OCI-LY1 (cell line): ENCODE measurements around the gene TAX1BP3.

Experiments
- H2AFZ ChIP-seq: fragments of 200-600 bp; sonication (generic), shearing (Covaris generic); 2 replicates; pipeline ENCODE4 v1.6.0; 2014; ENCODE audit warnings: antibody characterized with exemption, mild to moderate bottlenecking, low read length
- H3F3A ChIP-seq: fragments of 200-600 bp; sonication (generic), shearing (Covaris generic); 2 replicates; pipeline ENCODE4 v1.6.0; 2014; ENCODE audit warnings: mild to moderate bottlenecking, antibody characterized with exemption, low read length, moderate library complexity; ENCODE audit not compliant: insufficient read depth
- H3K27ac ChIP-seq: fragments of 200-600 bp; sonication (generic); 2 replicates; pipeline ENCODE4 v1.5.1; 2014; ENCODE audit warnings: low read length, mixed run types, mild to moderate bottlenecking, low read depth; ENCODE audit not compliant: poor library complexity, severe bottlenecking
- H3K27me3 ChIP-seq: fragments of 200-600 bp; sonication (generic); 2 replicates; pipeline ENCODE4 v1.6.0; 2014; ENCODE audit warnings: antibody characterized with exemption, mild to moderate bottlenecking, low read length, moderate library complexity; ENCODE audit not compliant: insufficient read depth
- H3K36me3 ChIP-seq: fragments of 200-600 bp; sonication (generic); 2 replicates; pipeline ENCODE4 v1.6.1; 2014; ENCODE audit warnings: mild to moderate bottlenecking, antibody characterized with exemption, low read length, moderate library complexity, mixed read lengths; ENCODE audit not compliant: insufficient read depth
- H3K4me1 ChIP-seq: fragments of 200-600 bp; sonication (generic); 2 replicates; pipeline ENCODE4 v1.5.1; 2014; ENCODE audit warnings: mild to moderate bottlenecking, low read length, moderate library complexity; ENCODE audit not compliant: insufficient read depth, severe bottlenecking
- H3K4me2 ChIP-seq: fragments of 200-600 bp; sonication (generic), shearing (Covaris generic); 2 replicates; pipeline ENCODE4 v1.6.1; 2014; ENCODE audit warnings: low read length
- H3K4me3 ChIP-seq: fragments of 200-600 bp; sonication (generic); 2 replicates; pipeline ENCODE4 v1.5.1; 2014; ENCODE audit warnings: low read length, low read depth, mild to moderate bottlenecking, mixed read lengths; ENCODE audit not compliant: poor library complexity, severe bottlenecking
- H3K79me2 ChIP-seq: fragments of 200-600 bp; shearing (Covaris generic); 2 replicates; pipeline ENCODE4 v1.6.1; 2016; ENCODE audit warnings: mixed run types, low read length, mixed read lengths; ENCODE audit not compliant: insufficient read depth
- H3K9ac ChIP-seq: fragments of 200-600 bp; sonication (generic), shearing (Covaris generic); 2 replicates; pipeline ENCODE4 v1.6.1; 2014; ENCODE audit warnings: mild to moderate bottlenecking, low read length, mixed read lengths
- H3K9me2 ChIP-seq: fragments of 200-600 bp; sonication (generic), shearing (Covaris generic); 2 replicates; pipeline ENCODE4 v1.6.1; 2014; ENCODE audit warnings: low read depth, mild to moderate bottlenecking, low read length, mixed read lengths
- H3K9me3 ChIP-seq: fragments of 200-600 bp; shearing (Covaris generic); 2 replicates; pipeline ENCODE4 v1.6.1; 2014; ENCODE audit warnings: low read length, mixed read lengths
- H4K20me1 ChIP-seq: fragments of 200-600 bp; sonication (generic), shearing (Covaris generic); 2 replicates; pipeline ENCODE4 v1.6.0; 2016; ENCODE audit warnings: mild to moderate bottlenecking, low read length; ENCODE audit not compliant: insufficient read depth
- CTCF ChIP-seq: fragments of 200-600 bp; sonication (generic), shearing (Covaris generic); IDR thresholded peaks from 2 replicates; pipeline ENCODE4 v1.5.1; 2017; ENCODE audit warnings: mild to moderate bottlenecking, antibody characterized with exemption, low read length, moderate library complexity, mixed read lengths
- EZH2 ChIP-seq: fragments of 200-600 bp; sonication (generic), shearing (Covaris generic); IDR thresholded peaks from 2 replicates; pipeline ENCODE4 v1.8.0; 2017; ENCODE audit warnings: borderline replicate concordance, mixed run types, mild to moderate bottlenecking, antibody characterized with exemption, low read length, moderate library complexity, mixed read lengths

Gene TAX1BP3

GRCh38 chr17:3690094-3690715, 21.8 kb upstream of the TAX1BP3 start:
- Histone ChIP-seq H3F3A (no peaks in the 10 kb centered on the region; the same call in 1 of the 2 replicates), H3K9ac (no peak overlapping the region), H3K4me1 (peaks cover 49% of the 10 kb centered on the region), H4K20me1 (no peaks in the 10 kb centered on the region), H3K4me3 (no peak overlapping the region), H3K36me3 (peaks cover 5% of the 10 kb centered on the region; the same call in 1 of the 2 replicates), H3K27me3 (no peaks in the 10 kb centered on the region), H3K27ac (peak overlapping the region; percentile 92), H3K9me3 (no peaks in the 10 kb centered on the region), H3K4me2 (no peak overlapping the region), H3K9me2 (no peaks in the 10 kb centered on the region), H2AFZ (no peak overlapping the region), H3K79me2 (peaks cover 7% of the 10 kb centered on the region; the same call in 1 of the 2 replicates)
- no peak for TF ChIP-seq EZH2
- no peak for TF ChIP-seq CTCF

DNA sequence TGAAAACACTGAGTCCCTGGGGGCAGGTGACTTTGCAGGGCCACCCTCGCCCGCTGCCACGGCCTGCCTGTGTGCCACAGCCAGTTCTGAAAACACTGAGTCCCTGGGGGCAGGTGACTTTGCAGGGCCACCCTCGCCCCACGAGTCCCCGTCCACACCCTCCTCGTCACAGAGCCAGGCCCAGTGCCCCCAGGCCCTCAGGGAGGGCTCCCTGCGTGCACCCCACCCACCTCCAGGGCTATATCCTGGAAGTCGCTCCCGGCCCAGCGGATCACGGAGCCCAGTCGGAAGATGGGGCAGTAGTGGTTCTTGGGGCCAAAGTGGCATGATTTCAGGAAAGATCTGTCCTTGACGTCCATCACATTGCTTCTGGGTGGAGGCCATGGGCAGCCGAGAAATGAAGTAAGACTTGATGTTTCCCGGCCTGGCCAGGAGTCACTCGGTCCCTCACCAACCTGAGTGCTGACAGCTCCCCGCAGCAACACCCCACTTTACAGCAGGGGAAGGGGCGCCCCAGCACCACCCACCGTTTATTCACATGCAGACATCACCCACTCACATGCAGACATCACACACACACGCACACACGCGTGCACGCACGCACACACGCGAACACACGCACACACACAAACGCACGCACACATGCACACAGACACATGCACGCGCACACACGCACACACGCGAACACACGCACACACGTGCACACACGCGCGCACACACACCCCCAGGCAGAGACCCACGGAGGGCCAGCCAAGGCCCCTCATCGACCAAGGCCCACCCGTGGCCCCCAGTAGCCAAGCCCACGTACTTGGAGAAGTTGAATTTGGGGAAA, 21.1 kb upstream of the TAX1BP3 start:
- no peak overlapping the region for H2AFZ ChIP-seq
- peaks cover 4% of the 10 kb centered on the region; the same call in 1 of the 2 replicates for H3K79me2 ChIP-seq
- peak overlapping the region; percentile 92 for H3K27ac ChIP-seq
- H3K36me3 ChIP-seq: peaks cover 5% of the 10 kb centered on the region; the same call in 1 of the 2 replicates
- peak overlapping the region; percentile 27; the same call in 1 of the 2 replicates for H3K4me2 ChIP-seq
- no peaks in the 10 kb centered on the region for H3K9me3 ChIP-seq
- H3K9me2 ChIP-seq: no peaks in the 10 kb centered on the region
- no peak overlapping the region for H3K9ac ChIP-seq
- no peak overlapping the region for H3K4me3 ChIP-seq
- H3K4me1 ChIP-seq: peaks cover 44% of the 10 kb centered on the region
- H3K27me3 ChIP-seq: no peaks in the 10 kb centered on the region
- H4K20me1 ChIP-seq: no peaks in the 10 kb centered on the region
- TF ChIP-seq CTCF (no peak), EZH2 (no peak)
- no peaks in the 10 kb centered on the region; the same call in 1 of the 2 replicates for H3F3A ChIP-seq

GRCh38 chr17:3688852-3689261, 20.5 kb upstream of the TAX1BP3 start:
- peak overlapping the region; percentile 51; the same call in 1 of the 2 replicates for H3K4me2 ChIP-seq
- peak overlapping the region; percentile 25 for H3K4me3 ChIP-seq
- peak overlapping the region; percentile 92 for H3K27ac ChIP-seq
- TF ChIP-seq EZH2: no peak
- no peak for TF ChIP-seq CTCF
- no peaks in the 10 kb centered on the region for H4K20me1 ChIP-seq
- no peaks in the 10 kb centered on the region for H3K9me3 ChIP-seq
- H3K9me2 ChIP-seq: no peaks in the 10 kb centered on the region
- peaks cover 41% of the 10 kb centered on the region for H3K4me1 ChIP-seq
- peaks cover 5% of the 10 kb centered on the region; the same call in 1 of the 2 replicates for H3K36me3 ChIP-seq
- H3K27me3 ChIP-seq: no peaks in the 10 kb centered on the region
- peak overlapping the region; percentile 44; the same call in 1 of the 2 replicates for H3K9ac ChIP-seq
- H2AFZ ChIP-seq: no peak overlapping the region
- no peaks in the 10 kb centered on the region; the same call in 1 of the 2 replicates for H3F3A ChIP-seq
- H3K79me2 ChIP-seq: no peaks in the 10 kb centered on the region; the same call in 1 of the 2 replicates
